ENCODE measurements around the gene GBF1.

GBF1 gene

GRCh38 chr10:102254426-102254825 lies 9.1 kb downstream of the GBF1 start:
- no peak overlapping the region for H3K4me3 ChIP-seq (ENCODE audit: low read depth, low read length)
- TF ChIP-seq, protein P1, sequence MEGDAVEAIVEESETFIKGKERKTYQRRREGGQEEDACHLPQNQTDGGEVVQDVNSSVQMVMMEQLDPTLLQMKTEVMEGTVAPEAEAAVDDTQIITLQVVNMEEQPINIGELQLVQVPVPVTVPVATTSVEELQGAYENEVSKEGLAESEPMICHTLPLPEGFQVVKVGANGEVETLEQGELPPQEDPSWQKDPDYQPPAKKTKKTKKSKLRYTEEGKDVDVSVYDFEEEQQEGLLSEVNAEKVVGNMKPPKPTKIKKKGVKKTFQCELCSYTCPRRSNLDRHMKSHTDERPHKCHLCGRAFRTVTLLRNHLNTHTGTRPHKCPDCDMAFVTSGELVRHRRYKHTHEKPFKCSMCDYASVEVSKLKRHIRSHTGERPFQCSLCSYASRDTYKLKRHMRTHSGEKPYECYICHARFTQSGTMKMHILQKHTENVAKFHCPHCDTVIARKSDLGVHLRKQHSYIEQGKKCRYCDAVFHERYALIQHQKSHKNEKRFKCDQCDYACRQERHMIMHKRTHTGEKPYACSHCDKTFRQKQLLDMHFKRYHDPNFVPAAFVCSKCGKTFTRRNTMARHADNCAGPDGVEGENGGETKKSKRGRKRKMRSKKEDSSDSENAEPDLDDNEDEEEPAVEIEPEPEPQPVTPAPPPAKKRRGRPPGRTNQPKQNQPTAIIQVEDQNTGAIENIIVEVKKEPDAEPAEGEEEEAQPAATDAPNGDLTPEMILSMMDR (IDR thresholded peaks at IDR 0.05; ENCODE audit: borderline replicate concordance, insufficient read depth, low read depth, low read length), result no peak

DNA sequence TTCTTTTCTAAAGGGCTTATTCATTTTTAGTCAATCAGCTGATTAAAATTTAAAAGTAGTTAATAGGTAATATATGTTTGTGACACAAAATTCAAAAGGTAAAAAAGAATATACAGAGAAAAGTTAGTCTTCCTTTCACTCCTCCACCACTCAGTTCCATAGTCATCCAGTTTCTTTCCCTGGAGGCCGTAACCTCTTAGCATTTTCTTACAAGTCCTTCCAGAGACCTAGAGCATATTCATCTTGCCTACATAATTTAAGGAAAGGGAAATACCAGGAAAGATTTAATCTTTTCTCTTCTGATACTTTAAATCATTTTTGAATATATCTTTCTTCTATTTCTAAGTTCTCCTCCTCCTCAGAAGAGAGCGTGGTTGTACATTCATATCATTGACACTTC lies 10.1 kb downstream of the GBF1 start:
- H3K4me3 ChIP-seq (ENCODE audit: low read depth, low read length), result no peak overlapping the region
- TF ChIP-seq, protein P1 (IDR thresholded peaks at IDR 0.05; ENCODE audit: borderline replicate concordance, insufficient read depth, low read depth, low read length), result no peak

DNA sequence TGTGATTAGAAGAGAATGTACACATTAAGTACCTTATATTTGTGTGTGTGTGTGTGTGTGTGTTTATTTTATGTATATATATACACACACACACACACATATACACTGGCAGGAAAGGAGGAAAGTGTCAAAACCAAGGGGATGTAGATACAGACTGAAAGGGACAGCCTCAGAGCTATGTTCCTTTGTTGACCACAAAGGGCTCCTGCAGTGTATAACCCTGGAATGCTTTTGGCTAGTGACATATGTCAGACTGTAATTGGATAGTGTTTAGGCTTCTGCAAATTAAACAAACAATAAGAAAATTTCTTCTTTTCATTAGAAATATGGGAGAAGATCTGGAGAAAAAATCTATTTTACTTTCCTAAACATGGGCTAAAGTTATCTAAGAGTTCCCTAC lies 15.9 kb downstream of the GBF1 start:
- no peak overlapping the region for H3K4me3 ChIP-seq (ENCODE audit: low read depth, low read length)
- TF ChIP-seq, protein P1 (IDR thresholded peaks at IDR 0.05; ENCODE audit: borderline replicate concordance, insufficient read depth, low read depth, low read length), result no peak

- no peak overlapping the region for H3K4me3 ChIP-seq (ENCODE audit: low read depth, low read length)
- TF ChIP-seq, protein P1 (IDR thresholded peaks at IDR 0.05; ENCODE audit: borderline replicate concordance, insufficient read depth, low read depth, low read length), result no peak
These were observed 16.5 kb downstream of the GBF1 start for GRCh38 chr10:102261842-102262241.

GRCh38 chr10:102262744-102263370 lies 17.5 kb downstream of the GBF1 start:
- H3K4me3 ChIP-seq (ENCODE audit: low read depth, low read length), result no peak overlapping the region
- TF ChIP-seq, protein P1 (IDR thresholded peaks at IDR 0.05; ENCODE audit: borderline replicate concordance, insufficient read depth, low read depth, low read length), result no peak

- TF ChIP-seq, protein P1 (IDR thresholded peaks at IDR 0.05; ENCODE audit: borderline replicate concordance, insufficient read depth, low read depth, low read length), result no peak
- H3K4me3 ChIP-seq (ENCODE audit: low read depth, low read length), result no peak overlapping the region
These were observed 19.0 kb downstream of the GBF1 start for GRCh38 chr10:102264371-102264770.

DNA sequence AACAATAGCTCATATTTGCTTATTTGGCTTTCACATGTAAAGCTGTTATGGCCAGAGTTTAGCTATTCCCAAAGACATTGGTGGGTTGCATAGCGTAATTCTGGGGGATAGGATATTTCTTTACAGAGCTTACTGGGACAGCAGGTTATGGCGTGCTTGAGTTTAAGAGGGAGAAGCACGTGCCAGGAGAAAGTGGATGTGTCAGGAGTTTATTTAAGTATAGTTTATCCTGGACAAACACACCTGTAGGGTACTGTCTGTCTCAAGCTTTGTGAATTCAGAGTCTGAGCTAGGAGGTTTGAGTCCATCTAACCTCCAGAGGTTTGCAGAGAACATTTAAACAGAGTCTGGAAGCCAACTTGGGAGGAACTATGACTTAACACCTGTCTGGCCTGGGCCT lies 21.3 kb downstream of the GBF1 start:
- H3K4me3 ChIP-seq (ENCODE audit: low read depth, low read length), result no peak overlapping the region
- TF ChIP-seq, protein P1 (IDR thresholded peaks at IDR 0.05; ENCODE audit: borderline replicate concordance, insufficient read depth, low read depth, low read length), result no peak

All from GM12875 (cell line).